Measurements from ENCODE around the gene SKA1. TPM values are rescaled to one million over a fixed set of nuclear protein-coding genes. Genes with fewer than 3 reads are reported as not detected.

The SKA1 gene, protein sequence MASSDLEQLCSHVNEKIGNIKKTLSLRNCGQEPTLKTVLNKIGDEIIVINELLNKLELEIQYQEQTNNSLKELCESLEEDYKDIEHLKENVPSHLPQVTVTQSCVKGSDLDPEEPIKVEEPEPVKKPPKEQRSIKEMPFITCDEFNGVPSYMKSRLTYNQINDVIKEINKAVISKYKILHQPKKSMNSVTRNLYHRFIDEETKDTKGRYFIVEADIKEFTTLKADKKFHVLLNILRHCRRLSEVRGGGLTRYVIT
- total RNA-seq (10 to 100 TPM in 1 of 5 experiments, under 1 TPM in 4; 0.27 to 24.8 (median 0.43) TPM), polyA plus RNA-seq (under 1 TPM in 1 of 2 donors, not detected in 1; 0.16 TPM), total RNA-seq (0.54 reads per million)

DNA sequence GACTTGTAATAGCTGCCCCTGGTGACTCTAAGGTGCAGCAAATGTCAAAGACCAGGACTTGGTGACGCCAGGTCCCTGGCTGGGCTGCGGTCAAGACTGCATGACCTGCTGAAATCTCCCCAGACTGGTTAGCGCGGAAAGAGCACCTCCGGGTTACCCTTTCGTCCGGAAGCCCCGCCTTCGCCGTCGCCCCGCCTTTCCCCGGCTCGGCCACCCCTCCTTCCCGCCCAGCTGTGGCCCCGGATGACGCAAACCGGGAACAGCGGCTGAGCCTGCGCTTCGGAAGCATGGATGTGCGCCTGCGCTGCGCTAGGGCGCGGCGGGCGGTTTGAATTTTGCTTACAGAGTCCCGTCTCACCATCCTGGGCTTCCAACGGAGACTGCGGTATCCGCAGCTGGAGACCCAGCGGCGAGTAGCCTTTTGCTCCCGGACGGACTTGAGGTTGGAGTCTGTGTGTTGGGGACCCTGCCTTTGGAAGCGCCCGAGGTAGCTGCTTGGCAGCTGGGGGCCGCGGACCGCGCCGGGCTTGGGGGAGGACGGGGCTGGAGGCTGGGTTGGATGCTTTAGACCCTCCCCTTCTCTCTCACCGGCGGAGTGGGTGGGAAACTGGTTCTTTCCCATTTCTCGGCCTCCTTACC, at the start of gene SKA1:
SKA1 (plus strand) TSS at position 294 of the 639 bp plus-strand sequence. CDS start 785 bp downstream, outside the sequence.
- peaks cover 0 to 10% (median 4%) of the 10 kb centered on the region in 5 donors for H3K36me3 Mint-ChIP-seq
- peak; percentile 99 for ATAC-seq
- Histone ChIP-seq H3K27ac (ENCODE audit: low read depth, low read length) (peak within 1 kb of the TSS; percentile 71), H3K36me3 (ENCODE audit: control insufficient read depth in 2 of 3, insufficient read depth in 3 of 3, low read length in 3 of 3) (no peaks in the 10 kb centered on the region), H3K4me1 (ENCODE audit: control insufficient read depth in 2 of 2, insufficient read depth in 2 of 2, low read length in 2 of 2) (peaks cover 0 to 13% of the 10 kb centered on the region in 2 donors), H3K4me3 (ENCODE audit: low read length) (peak within 1 kb of the TSS; percentile 62), H3K27me3 (ENCODE audit: control insufficient read depth in 2 of 2, insufficient read depth in 2 of 2, low read length in 2 of 2) (peaks cover 0 to 6% of the 10 kb centered on the region in 2 donors), H3K9me3 (ENCODE audit: control insufficient read depth in 2 of 3, low read length in 3 of 3) (peaks cover 0 to 6% (median 0%) of the 10 kb centered on the region in 3 experiments)
- peak within 1 kb of the TSS; percentile 72 to 91 (median 87) for H3K27ac Mint-ChIP-seq
- H3K4me1 Mint-ChIP-seq = peaks cover 0 to 34% (median 14%) of the 10 kb centered on the region in 7 donors
- DNase-seq = peak; percentile 85 to 92 (median 89)
- ChIA-PET CTCF (no interaction called here), POLR2A (interaction anchor here (0.6 to 1.9 kb wide), 5 partner anchors 18 to 888 kb away, joined by 3 to 8 read pairs (median 4); partner anchors contain the start of genes C18orf32 and MBD1)
- intact Hi-C loops (cut with micrococcal nuclease) = loop anchor here (1.0 to 10.0 kb wide), 13 partner anchors 18 to 1918 kb away; partner anchors contain the start of genes ACAA2 (in 2 of the 2), CFAP53 (in 2 of the 2), CXXC1 (in 2 of the 2) and MBD1 (in 2 of the 2)
- H3K4me3 Mint-ChIP-seq = peak within 1 kb of the TSS; percentile 75 to 90 (median 80)
- peaks cover 0 to 18% (median 6%) of the 10 kb centered on the region in 11 donors for H3K9me3 Mint-ChIP-seq
- H3K27me3 Mint-ChIP-seq = peaks cover 0 to 8% (median 7%) of the 10 kb centered on the region in 5 donors

DNA sequence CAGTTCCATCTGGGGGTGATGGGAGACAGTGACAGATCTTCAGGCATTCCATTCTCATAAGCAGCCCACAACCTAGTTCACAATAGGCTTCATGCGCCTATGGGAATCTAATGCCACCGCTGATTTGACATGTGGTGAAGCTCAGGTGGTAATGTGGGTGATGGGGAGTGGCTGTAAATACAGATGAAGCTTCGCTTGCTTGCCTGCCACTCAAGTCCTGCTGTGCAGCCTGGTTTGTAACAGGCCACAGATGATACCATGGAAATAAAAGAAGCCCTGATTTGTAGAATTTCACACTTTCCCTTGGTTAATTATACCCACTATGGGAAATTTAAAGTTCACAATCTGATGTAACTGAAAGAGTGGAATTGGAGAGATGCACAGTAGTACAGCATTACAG, 46.9 kb upstream of the SKA1 start:
- H3K36me3 Mint-ChIP-seq = peaks cover 0 to 5% (median 0%) of the 10 kb centered on the region in 5 donors

DNA sequence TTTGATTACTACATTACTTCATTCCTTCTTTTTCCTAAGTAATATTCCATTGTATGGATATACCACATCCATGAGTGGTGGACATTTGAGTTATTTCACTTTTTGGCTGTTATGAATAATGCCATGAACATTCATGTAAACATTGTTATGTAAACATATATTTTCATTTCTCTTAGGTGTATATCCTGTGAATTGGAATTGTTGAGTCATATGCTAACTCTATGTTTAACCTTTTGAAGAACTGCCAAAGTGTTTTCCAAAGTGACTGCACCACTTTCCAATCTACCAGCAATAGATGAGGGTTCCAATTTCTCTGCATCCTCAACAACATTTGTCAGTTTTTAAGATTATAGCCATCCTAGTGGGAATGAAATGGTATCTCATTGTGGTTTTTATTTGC, 44.7 kb upstream of the SKA1 start:
- H3K27ac Mint-ChIP-seq = no peak overlapping the region
- H3K4me1 Mint-ChIP-seq = no peaks in the 10 kb centered on the region
- Histone ChIP-seq H3K4me3 (ENCODE audit: low read length) (no peak overlapping the region), H3K9me3 (ENCODE audit: control insufficient read depth in 2 of 3, low read length in 3 of 3) (no peaks in the 10 kb centered on the region), H3K36me3 (ENCODE audit: control insufficient read depth in 2 of 3, insufficient read depth in 3 of 3, low read length in 3 of 3) (no peaks in the 10 kb centered on the region), H3K4me1 (ENCODE audit: control insufficient read depth in 2 of 2, insufficient read depth in 2 of 2, low read length in 2 of 2) (no peaks in the 10 kb centered on the region), H3K27me3 (ENCODE audit: control insufficient read depth in 2 of 2, insufficient read depth in 2 of 2, low read length in 2 of 2) (peaks cover 0 to 4% of the 10 kb centered on the region in 2 donors), H3K27ac (ENCODE audit: low read depth, low read length) (no peak overlapping the region)
- peaks cover 0 to 3% (median 0%) of the 10 kb centered on the region in 5 donors for H3K36me3 Mint-ChIP-seq
- intact Hi-C loops (cut with micrococcal nuclease) = no loop called here
- H3K4me3 Mint-ChIP-seq = no peak overlapping the region
- H3K9me3 Mint-ChIP-seq = peaks cover 0 to 12% (median 3%) of the 10 kb centered on the region in 11 donors
- DNase-seq (no peak), ATAC-seq (no peak)
- peaks cover 12 to 31% (median 18%) of the 10 kb centered on the region in 5 donors for H3K27me3 Mint-ChIP-seq
- ChIA-PET POLR2A (no interaction called here), CTCF (no interaction called here)

More for the DNA sequence above, 46.9 kb upstream of the SKA1 start:
- no peak for ATAC-seq
- ChIA-PET POLR2A (no interaction called here), CTCF (no interaction called here)
- Histone ChIP-seq H3K4me1 (ENCODE audit: control insufficient read depth in 2 of 2, insufficient read depth in 2 of 2, low read length in 2 of 2) (no peaks in the 10 kb centered on the region), H3K9me3 (ENCODE audit: control insufficient read depth in 2 of 3, low read length in 3 of 3) (no peaks in the 10 kb centered on the region), H3K27ac (ENCODE audit: low read depth, low read length) (no peak overlapping the region), H3K27me3 (ENCODE audit: control insufficient read depth in 2 of 2, insufficient read depth in 2 of 2, low read length in 2 of 2) (peaks cover 0 to 4% of the 10 kb centered on the region in 2 donors), H3K4me3 (ENCODE audit: low read length) (no peak overlapping the region), H3K36me3 (ENCODE audit: control insufficient read depth in 2 of 3, insufficient read depth in 3 of 3, low read length in 3 of 3) (no peaks in the 10 kb centered on the region)
- Mint-ChIP-seq H3K4me1 (no peaks in the 10 kb centered on the region), H3K9me3 (peaks cover 0 to 12% (median 3%) of the 10 kb centered on the region in 11 donors), H3K27ac (no peak overlapping the region), H3K27me3 (peaks cover 12 to 33% (median 18%) of the 10 kb centered on the region in 5 donors), H3K4me3 (no peak overlapping the region)
- DNase-seq = no peak
- intact Hi-C loops (cut with micrococcal nuclease) = no loop called here

DNA sequence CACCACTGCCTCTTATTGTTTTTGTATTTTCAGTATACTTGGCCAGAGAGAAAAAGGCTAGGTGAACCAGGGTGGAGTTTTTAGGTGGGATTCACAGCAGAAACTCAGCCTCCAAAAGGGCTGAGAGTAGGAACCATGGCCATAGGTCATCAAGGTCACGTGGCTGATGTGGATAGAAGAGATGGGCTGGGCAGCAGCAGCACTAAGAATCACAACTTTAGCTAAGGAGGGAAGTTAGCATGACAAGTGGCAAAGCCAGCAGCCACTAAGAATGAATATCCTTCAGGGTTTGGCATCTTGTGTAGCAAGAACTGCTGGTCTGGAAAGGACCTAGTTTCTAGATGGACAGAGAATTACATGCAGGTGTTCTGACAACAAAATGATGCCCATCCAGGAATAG, 43.2 kb upstream of the SKA1 start:
- Histone ChIP-seq H3K9me3 (ENCODE audit: control insufficient read depth in 2 of 3, low read length in 3 of 3) (no peaks in the 10 kb centered on the region), H3K4me3 (ENCODE audit: low read length) (no peak overlapping the region), H3K27ac (ENCODE audit: low read depth, low read length) (no peak overlapping the region), H3K36me3 (ENCODE audit: control insufficient read depth in 2 of 3, insufficient read depth in 3 of 3, low read length in 3 of 3) (no peaks in the 10 kb centered on the region), H3K27me3 (ENCODE audit: control insufficient read depth in 2 of 2, insufficient read depth in 2 of 2, low read length in 2 of 2) (peaks cover 0 to 4% of the 10 kb centered on the region in 2 donors), H3K4me1 (ENCODE audit: control insufficient read depth in 2 of 2, insufficient read depth in 2 of 2, low read length in 2 of 2) (no peaks in the 10 kb centered on the region)
- no peaks in the 10 kb centered on the region for H3K4me1 Mint-ChIP-seq
- peaks cover 9 to 26% (median 12%) of the 10 kb centered on the region in 5 donors for H3K27me3 Mint-ChIP-seq
- H3K4me3 Mint-ChIP-seq = no peak overlapping the region
- intact Hi-C loops (cut with micrococcal nuclease) = no loop called here
- no peak overlapping the region for H3K27ac Mint-ChIP-seq
- no peak for ATAC-seq
- peaks cover 0 to 12% (median 2%) of the 10 kb centered on the region in 11 donors for H3K9me3 Mint-ChIP-seq
- peaks cover 0 to 1% (median 0%) of the 10 kb centered on the region in 5 donors for H3K36me3 Mint-ChIP-seq
- ChIA-PET CTCF (no interaction called here), POLR2A (no interaction called here)
- DNase-seq = no peak

DNA sequence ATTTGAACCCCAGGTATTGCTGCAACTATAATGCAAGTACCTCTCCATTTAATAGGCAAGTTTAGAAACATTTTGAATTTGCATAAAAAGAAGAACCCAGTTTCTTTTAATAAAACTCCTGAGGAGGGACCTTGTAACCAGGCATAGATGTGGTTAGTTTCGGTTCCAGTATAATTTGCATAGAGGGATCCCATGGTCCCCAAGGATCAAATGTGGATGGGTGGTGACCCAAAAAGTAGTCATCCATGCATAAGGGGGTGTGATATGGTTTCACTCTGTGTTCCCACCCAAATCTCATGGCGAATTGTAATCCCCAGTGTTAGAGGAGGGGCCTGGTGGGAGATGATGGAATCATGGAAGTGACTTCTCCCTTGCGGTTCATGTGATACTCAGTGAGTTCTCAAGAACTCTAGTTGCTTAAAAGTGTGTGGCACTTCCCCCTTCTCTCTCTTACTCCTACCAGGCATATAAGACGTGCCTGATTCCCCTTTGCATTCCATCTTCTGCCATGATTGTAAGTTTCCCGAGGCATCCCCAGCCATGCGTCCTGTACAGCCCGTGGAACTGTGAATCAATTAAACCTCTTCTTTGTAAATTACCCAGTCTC, 40.2 kb upstream of the SKA1 start:
- CTCF ChIA-PET = no interaction called here
- H3K36me3 Mint-ChIP-seq = no peaks in the 10 kb centered on the region

DNA sequence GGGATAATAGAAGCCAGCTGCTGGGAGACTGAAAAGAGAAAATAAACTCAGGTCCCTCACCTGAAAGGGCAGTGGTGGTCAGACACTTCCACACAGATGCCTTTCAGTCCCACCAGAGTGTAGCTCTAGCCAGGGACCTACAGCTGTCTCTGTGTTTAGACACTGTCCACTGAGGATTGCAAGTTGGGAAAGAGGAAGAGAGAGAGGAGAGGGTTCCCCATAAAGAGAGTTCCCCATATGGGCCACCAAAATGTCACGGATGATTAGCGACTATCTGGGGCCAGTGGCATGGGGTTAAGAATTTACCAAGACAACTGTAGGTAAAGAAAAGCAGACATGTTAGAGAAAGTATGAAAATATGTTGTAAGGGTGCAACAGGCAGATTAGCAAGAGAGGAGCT, 36.7 kb upstream of the SKA1 start:
- intact Hi-C loops (cut with micrococcal nuclease) = no loop called here
- peak; percentile 47 for ATAC-seq
- H3K27me3 Mint-ChIP-seq = peaks cover 0 to 6% (median 0%) of the 10 kb centered on the region in 5 donors
- no peak overlapping the region for H3K27ac Mint-ChIP-seq
- CTCF ChIA-PET = no interaction called here
- Histone ChIP-seq H3K9me3 (ENCODE audit: control insufficient read depth in 2 of 3, low read length in 3 of 3) (no peaks in the 10 kb centered on the region), H3K4me1 (ENCODE audit: control insufficient read depth in 2 of 2, insufficient read depth in 2 of 2, low read length in 2 of 2) (no peaks in the 10 kb centered on the region), H3K27ac (ENCODE audit: low read depth, low read length) (no peak overlapping the region), H3K27me3 (ENCODE audit: control insufficient read depth in 2 of 2, insufficient read depth in 2 of 2, low read length in 2 of 2) (no peaks in the 10 kb centered on the region), H3K36me3 (ENCODE audit: control insufficient read depth in 2 of 3, insufficient read depth in 3 of 3, low read length in 3 of 3) (no peaks in the 10 kb centered on the region), H3K4me3 (ENCODE audit: low read length) (no peak overlapping the region)
- H3K36me3 Mint-ChIP-seq = no peaks in the 10 kb centered on the region
- no peaks in the 10 kb centered on the region for H3K9me3 Mint-ChIP-seq
- peaks cover 0 to 2% (median 0%) of the 10 kb centered on the region in 7 donors for H3K4me1 Mint-ChIP-seq
- POLR2A ChIA-PET = no interaction called here
- no peak overlapping the region for H3K4me3 Mint-ChIP-seq
- no peak for DNase-seq

More for the DNA sequence above, 40.2 kb upstream of the SKA1 start:
- Histone ChIP-seq H3K27ac (ENCODE audit: low read depth, low read length) (no peak overlapping the region), H3K27me3 (ENCODE audit: control insufficient read depth in 2 of 2, insufficient read depth in 2 of 2, low read length in 2 of 2) (no peaks in the 10 kb centered on the region), H3K9me3 (ENCODE audit: control insufficient read depth in 2 of 3, low read length in 3 of 3) (no peaks in the 10 kb centered on the region), H3K4me3 (ENCODE audit: low read length) (no peak overlapping the region), H3K36me3 (ENCODE audit: control insufficient read depth in 2 of 3, insufficient read depth in 3 of 3, low read length in 3 of 3) (no peaks in the 10 kb centered on the region), H3K4me1 (ENCODE audit: control insufficient read depth in 2 of 2, insufficient read depth in 2 of 2, low read length in 2 of 2) (no peaks in the 10 kb centered on the region)
- POLR2A ChIA-PET = no interaction called here
- H3K27me3 Mint-ChIP-seq = peaks cover 0 to 14% (median 6%) of the 10 kb centered on the region in 5 donors
- peak; percentile 26 for ATAC-seq
- H3K4me3 Mint-ChIP-seq = no peak overlapping the region
- peaks cover 0 to 2% (median 0%) of the 10 kb centered on the region in 7 donors for H3K4me1 Mint-ChIP-seq
- peaks cover 0 to 12% (median 2%) of the 10 kb centered on the region in 11 donors for H3K9me3 Mint-ChIP-seq
- no peak overlapping the region for H3K27ac Mint-ChIP-seq
- intact Hi-C loops (cut with micrococcal nuclease) = no loop called here
- DNase-seq = no peak

Measured in naive thymus-derived CD4-positive, alpha-beta T cell (primary cell).